Measurements from ENCODE around the gene LYPD5.
"Not testable (repeated sequence)": the region's sequence is repeated elsewhere in the genome, so short reads cannot be mapped to it uniquely, and the experiment has no call there.

LYPD5 gene, protein sequence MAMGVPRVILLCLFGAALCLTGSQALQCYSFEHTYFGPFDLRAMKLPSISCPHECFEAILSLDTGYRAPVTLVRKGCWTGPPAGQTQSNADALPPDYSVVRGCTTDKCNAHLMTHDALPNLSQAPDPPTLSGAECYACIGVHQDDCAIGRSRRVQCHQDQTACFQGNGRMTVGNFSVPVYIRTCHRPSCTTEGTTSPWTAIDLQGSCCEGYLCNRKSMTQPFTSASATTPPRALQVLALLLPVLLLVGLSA

DNA sequence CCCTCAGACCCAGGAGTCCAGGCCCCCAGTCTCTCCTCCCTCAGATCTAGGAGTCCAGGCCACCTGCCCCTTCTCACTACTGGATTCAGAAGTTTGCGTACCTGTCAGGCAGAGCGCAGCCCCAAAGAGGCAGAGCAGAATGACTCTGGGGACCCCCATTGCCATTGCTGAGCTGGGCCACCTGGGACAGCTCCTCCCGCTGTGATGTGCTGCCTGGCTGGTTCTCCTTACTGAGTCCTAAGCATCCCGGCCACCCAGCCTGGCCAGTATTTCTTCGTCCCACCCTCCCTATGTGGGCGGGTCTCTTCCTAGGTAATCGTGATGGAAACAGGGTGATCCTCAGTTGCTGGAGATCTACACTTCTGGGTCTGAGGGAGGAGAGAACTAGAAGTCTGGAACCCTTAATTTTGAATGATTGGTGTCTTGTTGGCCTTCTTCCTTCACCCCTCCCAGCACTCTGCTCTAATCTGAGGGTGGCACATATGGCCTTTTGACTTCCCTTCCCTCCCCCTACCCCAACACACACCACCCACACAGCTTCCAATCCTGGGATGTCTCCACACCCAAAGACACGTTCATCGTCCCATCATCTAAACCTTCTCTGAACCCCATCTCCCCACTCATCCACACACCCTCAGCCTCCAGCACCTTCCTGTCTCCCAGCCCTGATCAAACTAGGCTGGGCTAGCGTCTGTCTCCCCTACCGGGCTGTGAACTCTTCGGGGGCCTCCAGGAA, at the start of gene LYPD5:
Gene LYPD5 (minus strand): TSS at position 232 of the 736 bp plus-strand sequence. CDS start 67 bp downstream, at position 165.
- no peak for DNase-seq

DNA sequence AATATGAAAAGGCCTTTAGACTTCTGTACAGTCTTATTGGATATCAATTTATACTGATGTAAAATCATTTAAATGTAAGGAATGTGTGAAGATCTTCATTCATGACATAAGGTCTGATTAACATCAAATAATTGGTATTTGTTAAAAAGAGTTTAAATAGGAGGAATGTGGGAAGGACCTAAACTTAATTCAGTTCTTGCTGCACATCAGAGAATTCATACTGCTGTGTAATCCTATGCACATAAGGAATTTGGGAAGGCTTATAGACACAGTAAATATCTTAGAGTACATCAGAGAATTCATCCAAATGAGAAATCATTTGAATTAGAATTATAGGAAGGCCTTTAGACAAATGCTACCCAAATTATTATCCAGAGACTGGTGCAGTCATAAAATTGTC, 46.6 kb upstream of the LYPD5 start:
- no peak for DNase-seq

DNA sequence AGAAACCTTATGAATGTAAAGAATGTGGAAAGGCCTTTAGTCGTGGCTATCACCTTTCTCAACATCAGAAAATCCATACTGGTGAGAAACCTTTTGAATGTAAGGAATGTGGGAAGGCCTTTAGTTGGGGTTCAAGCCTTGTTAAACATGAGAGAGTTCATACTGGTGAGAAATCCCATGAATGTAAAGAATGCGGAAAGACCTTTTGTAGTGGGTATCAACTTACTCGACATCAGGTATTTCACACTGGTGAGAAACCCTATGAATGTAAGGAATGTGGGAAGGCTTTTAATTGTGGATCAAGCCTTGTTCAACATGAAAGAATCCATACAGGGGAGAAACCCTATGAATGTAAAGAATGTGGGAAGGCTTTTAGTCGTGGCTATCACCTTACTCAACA, 45.6 kb upstream of the LYPD5 start:
- no peak for DNase-seq

DNA sequence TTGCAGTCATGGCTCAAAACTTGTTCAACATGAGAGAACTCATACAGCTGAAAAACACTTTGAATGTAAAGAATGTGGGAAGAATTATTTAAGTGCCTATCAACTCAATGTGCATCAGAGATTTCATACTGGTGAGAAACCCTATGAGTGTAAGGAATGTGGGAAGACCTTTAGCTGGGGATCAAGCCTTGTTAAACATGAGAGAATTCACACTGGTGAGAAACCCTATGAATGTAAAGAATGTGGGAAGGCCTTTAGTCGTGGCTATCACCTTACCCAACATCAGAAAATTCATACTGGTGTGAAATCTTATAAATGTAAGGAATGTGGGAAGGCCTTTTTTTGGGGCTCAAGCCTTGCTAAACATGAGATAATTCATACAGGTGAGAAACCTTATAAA, 45.0 kb upstream of the LYPD5 start:
- DNase-seq: no peak

DNA sequence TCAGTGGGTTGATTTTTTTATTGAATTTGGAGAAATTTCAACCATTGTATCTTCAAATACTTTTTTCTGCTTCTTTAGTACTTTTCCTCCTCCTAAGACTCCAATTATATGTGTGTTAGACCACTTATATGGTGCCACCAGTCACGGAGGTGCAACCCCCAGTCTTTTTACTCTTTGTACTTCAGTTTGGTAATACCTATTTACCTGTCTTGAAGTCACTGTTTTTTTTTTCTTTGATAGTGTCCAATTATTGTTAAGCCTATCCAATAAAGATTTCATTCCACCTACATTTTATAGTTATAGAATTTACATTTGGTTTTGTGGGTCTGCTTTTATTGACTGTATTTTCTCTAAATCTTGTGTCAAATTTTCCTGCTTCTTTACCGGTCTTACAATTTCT, 39.8 kb upstream of the LYPD5 start:
- DNase-seq: no peak

GRCh38 chr19:43839139-43839538, 36.9 kb upstream of the LYPD5 start:
- DNase-seq: no peak

DNA sequence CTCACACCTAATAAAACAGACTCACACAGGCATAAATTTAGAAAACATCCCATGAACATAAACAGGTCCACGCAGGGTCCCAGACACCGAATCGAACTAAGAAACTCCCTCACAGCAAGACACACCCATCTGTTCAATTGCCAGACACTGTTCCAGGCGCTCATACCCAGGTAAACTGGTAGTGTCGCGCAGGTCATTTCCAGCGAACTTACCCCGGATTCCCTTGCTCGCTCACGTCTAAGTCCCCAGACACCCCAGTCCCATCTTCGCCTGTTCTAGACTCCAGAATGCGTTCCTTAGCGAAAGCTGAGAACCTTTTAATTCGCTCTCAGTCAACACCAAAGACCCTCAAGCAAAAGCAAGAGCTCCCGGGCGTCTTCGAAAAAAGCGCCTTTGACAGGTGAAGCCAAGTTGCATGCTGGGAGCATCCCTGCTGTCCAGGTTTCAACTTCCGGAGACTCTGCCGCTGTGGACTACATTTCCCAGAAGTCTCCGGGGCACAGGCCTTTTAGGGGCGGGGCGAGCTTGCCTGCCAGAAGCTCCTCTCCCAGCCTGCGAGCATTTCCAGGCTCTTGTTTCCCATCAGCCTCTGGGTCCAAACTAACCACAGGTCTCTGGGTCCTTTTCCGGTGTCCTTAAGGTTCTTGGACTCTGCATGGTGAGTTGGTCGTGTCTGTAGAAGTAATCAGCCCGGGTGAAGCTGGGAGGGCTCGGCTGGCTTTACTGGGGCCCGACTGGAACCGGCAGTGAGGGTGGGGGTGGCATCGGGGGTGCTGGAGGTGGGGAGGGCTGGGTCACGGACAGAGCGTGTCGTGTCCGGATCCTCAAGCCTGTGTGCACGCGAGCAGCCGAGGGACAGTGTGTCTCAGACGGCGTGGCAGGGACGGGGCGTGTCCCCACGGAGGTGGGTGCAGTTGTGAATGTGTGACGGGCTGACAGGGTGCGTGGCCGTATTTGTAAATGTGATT, 24.8 kb upstream of the LYPD5 start, which contains the start of gene ZNF283:
Gene ZNF283 (plus strand): TSS at position 535 of the 968 bp plus-strand sequence. CDS start 6,184 bp downstream, outside the sequence.
- peak; percentile 97 for DNase-seq

- not testable (repeated sequence) for DNase-seq
Measured at GRCh38 chr19:43824572-43824971, 22.3 kb upstream of the LYPD5 start.

DNA sequence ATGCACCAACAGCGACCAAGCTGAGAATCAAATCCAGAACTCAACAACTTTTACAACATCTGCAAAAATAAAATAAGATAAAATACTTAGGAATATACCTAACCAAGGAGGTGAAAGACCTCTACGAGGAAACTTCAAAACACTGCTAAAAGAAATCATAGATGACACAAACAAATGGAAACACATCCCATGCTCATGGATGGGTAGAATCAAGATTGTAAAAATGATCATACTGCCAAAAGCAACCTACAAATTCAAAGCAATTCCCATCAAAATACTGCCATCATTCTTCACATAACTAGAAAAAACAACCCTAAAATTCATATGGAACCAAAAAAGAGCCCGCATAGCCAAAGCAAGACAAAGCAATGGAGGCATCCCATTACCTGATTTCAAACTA, 21.6 kb upstream of the LYPD5 start:
- not testable (repeated sequence) for DNase-seq

DNA sequence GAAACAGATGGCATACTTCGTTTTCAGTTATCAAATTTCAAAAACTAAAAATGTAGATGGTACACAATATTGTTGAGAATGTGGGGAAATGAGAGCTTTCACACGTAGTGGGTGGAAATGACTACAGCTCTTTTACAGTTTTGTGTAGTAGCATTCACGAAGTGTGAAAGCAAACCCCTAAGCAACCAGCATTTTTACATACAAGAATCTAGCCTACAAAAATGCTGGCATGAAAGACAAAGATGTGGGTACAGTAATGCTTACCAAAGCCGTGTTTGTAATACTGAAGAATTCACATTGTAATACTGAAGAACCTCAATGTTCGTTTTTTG, 18.6 kb upstream of the LYPD5 start:
- no peak for DNase-seq

DNA sequence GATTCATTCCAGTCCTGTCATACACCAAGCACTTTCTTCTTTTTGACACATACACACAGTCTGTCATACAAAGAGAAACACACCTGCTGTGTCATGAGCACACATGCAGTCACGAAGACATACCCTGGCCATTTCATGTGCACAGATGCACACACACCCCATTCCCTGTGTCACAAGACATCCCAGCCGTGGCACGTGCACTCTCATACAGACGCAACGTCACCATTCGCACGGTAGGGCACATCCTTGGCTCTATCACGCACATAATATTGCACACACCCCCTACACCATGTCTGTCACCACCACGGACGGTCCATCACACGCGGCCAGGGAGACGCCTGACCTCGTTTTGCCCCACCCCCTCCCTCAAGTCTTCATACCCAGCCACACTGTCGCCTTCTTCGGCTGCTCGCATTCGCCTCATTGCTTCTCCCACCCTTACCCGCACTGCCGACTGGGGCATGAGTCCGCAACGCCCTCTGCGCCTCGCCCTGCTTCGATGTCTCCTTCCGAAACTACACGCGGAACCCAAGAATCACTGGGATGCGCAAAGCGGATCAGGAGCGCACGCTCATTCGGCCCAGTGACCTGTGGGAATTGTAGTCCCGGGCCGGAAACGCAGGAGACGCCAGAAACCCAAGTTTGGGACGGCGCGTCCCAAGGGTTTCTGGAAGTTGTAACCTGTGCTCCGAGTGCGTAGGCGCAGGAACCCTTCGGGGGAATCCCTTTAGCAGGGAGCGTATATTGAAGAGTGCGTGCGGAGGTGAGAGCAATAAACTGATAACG, 18.0 kb upstream of the LYPD5 start:
- peak; percentile 61 for DNase-seq

- no peak for DNase-seq
Measured at GRCh38 chr19:43818500-43818899, 16.3 kb upstream of the LYPD5 start.

DNA sequence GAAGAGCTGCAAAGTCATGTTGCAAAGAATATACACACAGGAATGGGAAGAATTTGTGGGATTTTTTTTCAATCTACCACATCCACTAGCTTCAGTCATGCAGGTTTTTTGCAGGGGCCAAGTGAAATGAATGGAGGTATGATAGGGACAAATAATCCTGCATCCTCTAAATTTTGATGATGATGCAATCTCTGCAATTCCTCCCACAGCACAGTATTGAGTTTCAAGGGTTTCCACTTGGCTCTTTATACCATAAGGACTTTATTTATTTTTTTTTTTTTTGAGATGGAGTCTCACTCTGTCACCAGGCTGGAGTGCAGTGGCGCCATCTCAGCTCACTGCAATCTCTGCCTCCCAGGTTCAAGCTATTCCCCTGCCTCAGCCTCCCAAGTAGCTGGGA, 15.2 kb upstream of the LYPD5 start:
- DNase-seq: not testable (repeated sequence)

DNA sequence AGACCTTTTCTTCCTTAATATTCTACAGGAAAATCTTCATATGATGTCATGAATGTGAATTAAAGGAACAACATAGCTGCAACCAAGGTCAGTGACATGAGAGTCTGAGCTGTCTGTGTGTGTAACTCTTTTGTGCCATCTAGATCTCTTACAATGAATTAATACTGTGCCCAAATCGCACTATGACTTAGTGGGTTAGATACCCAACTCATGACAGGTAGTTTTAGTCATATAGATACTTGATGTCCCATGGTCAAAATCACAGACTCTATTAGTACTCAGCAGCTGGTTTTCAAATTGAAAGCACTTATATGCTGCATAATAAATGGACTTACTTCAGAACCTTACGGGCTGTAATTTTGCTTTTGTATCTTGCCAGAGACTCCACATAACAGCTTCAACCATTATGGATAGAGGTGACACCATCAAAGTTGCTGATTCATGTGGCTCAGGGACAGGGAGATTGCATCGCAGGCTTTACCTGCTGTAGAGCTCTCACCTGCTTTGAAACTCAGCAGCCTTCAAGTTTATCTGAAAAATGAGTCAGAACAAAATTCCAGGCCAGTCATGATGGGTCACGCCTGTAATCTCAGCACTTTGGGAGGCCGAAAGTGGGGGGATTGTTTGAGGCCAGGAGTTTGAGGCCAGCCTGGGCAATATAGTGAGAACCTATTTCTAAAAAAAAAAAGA, 12.6 kb upstream of the LYPD5 start:
- no peak for DNase-seq

DNA sequence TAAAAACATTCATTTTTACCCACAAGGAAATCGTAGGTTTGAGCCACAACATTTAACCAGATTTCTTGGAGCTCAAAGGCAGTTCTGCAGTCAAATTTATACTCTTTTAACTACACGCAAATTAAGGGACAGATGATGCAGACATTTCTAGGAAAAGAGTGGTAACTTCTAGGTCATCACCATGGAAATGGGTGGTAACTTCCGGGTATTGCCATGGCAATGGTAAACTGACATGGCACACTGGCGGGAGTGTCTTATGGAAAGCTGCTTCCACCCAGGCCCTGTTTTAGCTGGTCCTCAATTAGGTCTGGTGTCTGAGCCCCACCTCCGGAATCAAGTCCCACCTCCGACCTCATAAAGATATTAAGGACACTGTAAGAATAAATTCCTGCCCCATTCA, 10.4 kb upstream of the LYPD5 start:
- DNase-seq: peak; percentile 6

DNA sequence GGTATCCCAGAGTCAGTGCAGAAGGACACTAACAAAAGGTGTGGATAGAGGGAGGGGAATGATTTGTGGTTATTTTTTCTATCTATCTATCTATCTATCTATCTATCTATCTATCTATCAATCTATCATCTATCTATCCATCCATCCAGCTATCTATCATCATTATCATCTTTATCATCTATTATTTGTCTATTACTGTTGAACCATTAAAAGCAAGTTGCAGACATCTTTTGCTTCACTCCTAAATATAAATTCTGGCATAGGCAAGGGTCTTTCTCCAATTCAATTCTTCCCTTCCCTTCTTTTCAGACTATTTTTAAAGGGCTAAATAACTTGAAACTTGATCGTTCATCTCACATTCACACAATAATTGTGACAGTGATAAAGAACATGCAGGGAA, 10.0 kb upstream of the LYPD5 start:
- DNase-seq: no peak

DNA sequence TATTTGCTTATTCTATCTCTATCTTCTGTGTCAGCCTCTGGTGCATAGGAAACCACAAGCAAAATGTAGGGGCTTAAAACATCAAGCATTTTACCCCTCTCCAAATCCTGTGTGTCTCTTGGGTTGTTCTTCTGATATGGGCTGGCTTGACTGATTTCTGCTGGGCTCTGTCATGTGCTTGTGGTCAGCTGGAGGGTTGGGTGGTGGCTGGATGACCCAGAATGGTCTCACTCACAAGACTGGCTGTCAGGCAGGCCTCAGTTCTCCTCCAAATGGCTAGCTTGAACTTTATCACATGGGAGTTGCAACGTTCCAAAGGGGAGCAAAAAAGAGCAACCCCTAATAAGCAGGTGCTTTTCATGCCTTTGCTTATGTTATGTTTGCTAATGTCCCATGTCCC, 9.6 kb upstream of the LYPD5 start:
- DNase-seq: no peak

GRCh38 chr19:43809762-43810696, 7.8 kb upstream of the LYPD5 start:
- DNase-seq: peak; percentile 42

GRCh38 chr19:43807651-43808050, 5.4 kb upstream of the LYPD5 start:
- DNase-seq: no peak

- DNase-seq: no peak
Measured at GRCh38 chr19:43806848-43807247, 4.6 kb upstream of the LYPD5 start.

DNA sequence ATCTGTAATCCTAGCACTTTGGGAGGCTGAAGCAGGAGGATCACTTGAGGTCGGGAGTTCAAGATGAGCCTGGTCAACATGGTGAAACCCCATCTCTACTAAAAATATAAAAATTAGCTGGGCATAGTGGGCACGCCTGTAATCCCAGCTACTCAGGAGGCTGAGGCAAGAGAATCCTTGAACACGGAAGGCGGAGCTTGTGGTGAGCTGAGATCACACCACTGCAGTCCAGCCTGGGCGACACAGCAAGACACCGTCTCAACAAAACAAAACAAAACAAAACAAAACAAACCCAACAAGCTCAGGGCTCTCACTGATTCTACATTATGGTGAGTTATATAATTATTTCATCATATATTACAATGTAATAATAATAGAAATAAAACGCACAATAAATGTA, 4.2 kb upstream of the LYPD5 start:
- not testable (repeated sequence) for DNase-seq

All from eye (tissue), 1 donor.